Left ventricle myocardium superior (tissue), 1 donor: ENCODE results near the gene ANKUB1. TPM values are rescaled to one million over a fixed set of nuclear protein-coding genes. Genes with fewer than 3 reads are reported as not detected.

ENCODE experiments used
- ATAC-seq: fragments of 200-7000 bp; cut with Tn5 transposase; one replicate; pipeline ENCODE4 v1.9.1; 2020; ENCODE audit warnings: mild to moderate bottlenecking, moderate library complexity
- DNase-seq: peaks from one replicate; pipeline ENCODE4 v3.0.0-alpha.2; 2020
- intact Hi-C: fragments of 100-400 bp; cut with micrococcal nuclease; formaldehyde crosslinking; loops from one replicate; pipeline ENCODE4 v1.11.0; 2022
- total RNA-seq: library from RNA; stranded (reverse); fragmentation: NEBNext Ultra II Directional; extraction: Animal tissue kit (Norgen Biotek cat#: 25700); gene quantifications from one replicate; pipeline ENCODE4 v1.2.1, GENCODE V29; 2021
- donor health status: DM: no; HTN: yes; CAD: no; lungs with severe emphysema.

Gene ANKUB1
- total RNA-seq, 1 donor from 2014 or later, result not detected

DNA sequence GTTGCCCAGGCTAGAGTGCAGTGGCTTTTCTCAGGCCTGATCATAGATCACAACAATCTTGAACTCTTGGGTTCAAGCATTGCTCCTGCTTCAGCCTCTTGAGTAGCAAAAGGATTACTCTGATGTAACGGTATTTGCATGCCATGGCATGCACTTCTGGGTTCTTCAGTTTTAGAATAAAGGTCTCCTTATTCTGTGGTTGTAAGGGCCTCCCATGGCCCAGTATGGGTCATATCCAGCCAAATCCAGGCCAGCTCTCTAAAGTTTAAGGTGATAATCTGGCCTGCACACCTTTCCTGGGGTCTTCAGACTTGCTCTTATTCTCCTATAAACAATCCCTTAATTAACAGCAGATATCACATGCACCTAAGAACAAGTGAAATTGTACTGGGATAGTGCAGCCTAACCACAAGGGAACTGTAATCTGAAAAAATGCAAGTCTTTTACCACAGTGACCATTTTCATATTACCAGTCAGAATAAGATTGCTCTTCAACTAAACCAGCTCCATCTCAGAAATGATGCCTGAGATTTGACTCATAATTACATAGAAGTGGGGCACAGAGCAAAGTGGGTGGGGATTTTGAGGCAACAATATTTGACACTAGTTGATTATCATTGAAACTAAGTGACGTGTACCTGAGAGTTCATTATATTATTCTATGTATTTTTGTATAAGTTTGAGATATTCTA, 65.5 kb downstream of the ANKUB1 start:
- ATAC-seq (no peak), DNase-seq (no peak)
- intact Hi-C loops, result no loop called here

DNA sequence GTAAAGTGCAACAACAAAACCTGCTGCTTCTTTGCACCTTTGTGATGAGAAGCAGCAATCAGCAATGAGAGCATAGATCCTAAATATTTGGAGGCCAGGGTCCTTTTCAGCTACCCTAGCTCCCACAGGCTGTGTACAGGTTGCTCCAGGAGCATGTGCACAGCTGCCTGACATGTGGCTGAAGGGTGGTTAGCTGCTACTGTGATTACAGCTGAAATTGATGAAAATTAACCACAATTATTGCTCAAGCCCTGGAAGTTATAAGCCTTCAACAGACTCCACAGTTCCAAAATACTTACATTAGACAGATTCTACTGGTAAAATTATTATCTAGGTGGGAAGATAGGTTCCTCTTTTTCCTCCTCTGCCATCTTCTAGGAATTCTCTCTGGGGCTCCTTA, 68.6 kb downstream of the ANKUB1 start:
- ATAC-seq, result no peak
- intact Hi-C loops, result no loop called here
- DNase-seq, result no peak

DNA sequence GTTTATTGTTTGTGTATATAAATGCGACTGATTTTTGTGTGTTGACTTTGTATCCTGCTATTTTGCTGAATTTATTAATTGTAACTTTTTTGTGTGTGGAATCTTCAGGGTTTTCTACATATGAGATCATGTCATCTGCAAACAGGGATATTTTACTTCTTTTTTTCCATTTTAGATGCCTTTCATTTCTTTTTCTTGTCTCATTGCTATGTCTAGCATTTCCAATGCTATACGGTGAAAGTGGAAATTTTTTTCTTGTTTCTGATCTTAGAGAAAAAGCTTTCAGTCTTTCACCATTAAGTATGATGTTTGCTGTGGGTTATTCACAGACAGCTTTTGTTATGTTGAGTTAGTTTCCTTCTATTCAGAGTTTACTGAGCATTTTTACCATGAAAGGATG, 71.4 kb downstream of the ANKUB1 start:
- intact Hi-C loops, result no loop called here
- ATAC-seq (no peak), DNase-seq (no peak)

DNA sequence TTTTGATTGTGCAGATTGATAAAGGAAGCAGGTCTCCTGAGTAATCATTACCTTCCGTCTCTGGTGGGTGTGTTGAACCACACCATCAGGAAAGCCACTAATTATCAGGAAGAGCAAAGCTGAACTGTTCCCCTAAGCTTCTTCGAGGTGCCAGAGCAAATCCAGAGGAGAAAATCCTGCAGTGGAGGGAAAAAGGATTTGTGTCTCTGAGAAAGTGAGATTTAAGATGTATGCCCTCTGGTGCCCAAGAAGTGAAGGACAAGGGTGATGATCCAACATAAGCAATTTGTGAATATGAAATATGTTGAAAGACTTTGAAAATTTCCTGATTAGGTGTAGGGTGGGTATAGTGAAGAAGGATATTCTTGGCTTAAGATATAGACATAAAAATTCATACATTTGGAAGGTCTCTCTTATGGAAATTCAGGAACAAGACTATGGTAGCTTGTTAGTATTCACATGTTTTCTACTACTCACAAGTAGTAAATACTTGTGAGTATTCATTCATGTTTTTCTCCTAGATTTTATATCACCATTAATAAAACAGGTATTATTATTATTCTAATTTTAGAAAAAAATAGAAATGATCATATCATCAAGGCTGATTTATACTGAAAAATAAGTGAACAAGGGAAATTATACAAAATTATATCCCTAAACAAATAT, 74.8 kb downstream of the ANKUB1 start:
- ATAC-seq (peak; percentile 52), DNase-seq (no peak)
- intact Hi-C loops, result loop anchor here (2.0 to 10.0 kb wide), 3 partner anchors 53 to 205 kb away; no protein-coding TSS in a partner anchor

DNA sequence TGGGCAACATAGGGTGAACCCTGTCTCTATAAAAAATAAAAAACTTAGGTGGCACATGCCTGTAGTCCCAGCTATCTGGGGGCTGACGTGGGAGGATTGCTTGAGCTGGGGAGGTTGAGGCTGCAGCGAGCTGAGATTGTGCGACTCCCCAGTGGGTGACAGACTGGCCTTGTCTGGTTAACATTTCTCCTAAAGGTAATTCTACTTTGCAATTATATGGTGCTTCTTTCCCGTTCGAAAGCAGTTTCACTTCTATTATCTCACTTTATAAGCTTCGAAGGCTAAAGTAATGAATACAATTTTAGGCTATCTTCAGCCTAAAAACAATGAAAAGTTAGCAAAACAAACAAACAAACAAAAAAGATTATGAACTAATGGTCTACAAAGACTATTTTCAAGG, 75.4 kb downstream of the ANKUB1 start:
- ATAC-seq, result no peak
- intact Hi-C loops, result loop anchor here (2.0 to 10.0 kb wide), 3 partner anchors 52 to 204 kb away; no protein-coding TSS in a partner anchor
- DNase-seq, result no peak

DNA sequence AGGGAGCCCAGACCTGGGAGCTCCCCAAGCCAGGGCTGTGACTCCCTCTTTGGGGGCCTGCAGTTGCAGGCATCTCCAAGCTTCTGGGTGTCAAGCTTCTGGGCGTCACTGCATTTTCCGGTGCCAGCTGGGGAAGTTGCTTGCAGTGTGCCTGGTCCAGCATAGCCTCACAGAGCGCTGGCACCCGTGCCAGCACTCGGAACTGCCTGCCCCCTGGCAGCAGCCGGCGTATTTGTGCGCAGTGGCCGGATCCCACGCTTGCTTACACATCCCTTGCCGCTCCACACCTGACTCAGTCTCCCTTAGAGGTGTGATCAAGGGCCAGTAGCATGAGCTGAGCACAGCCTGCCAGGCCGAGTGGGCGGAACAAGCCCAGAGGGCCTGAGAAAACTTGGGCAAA, 77.1 kb downstream of the ANKUB1 start:
- ATAC-seq (no peak), DNase-seq (no peak)
- intact Hi-C loops, result loop anchor here (5.0 to 10.0 kb wide), 2 partner anchors 50 to 183 kb away; no protein-coding TSS in a partner anchor

DNA sequence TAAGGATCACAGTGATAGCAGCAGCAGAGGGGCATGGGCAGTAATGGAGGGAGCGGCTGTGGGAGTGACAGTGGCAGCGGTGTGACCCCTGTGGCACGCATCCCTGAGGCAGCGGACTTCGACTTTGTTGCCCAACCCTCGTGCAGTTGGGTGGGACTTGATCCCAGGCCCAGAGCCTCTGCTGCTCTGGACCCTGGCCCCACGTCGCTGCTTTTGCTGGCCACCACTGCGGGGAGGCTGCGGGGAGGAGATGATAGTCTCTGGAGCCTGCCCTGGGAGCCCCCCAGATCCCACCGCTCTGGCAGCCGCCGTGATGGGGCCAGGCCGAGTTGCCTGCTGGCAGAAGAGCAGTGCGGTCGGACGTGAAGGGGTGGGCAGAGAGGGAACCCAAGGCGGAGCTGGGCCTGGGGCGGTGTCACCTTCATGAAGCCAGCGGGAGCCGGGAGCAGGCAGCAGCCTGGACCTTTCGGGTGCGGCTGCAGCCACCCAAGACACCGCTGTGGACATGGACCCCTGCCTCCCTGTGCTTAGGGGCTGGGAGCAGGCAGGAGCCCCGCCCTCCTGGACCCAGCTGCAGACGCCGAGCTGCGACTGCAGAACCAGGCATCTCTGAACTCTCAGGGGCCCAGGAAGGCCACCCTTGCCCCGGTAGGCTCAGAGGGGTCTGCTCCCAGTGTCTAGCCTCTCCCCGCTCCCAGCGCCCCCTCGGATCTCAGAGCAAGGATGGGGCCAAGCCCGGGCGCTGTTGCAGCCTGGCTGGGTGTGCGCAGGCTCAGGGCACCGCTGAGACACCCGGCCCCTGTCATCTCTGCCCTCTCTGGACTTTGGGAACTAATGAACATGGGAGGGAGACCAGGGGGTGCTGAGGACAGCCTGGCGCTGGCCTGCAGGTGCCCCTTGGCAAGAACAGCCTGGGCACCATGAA, 78.4 kb downstream of the ANKUB1 start:
- ATAC-seq (no peak), DNase-seq (no peak)
- intact Hi-C loops, result loop anchor here (10.0 kb wide), 1 partner anchor 49 kb away; no protein-coding TSS in a partner anchor

Other genes starting within 250 kb of the ANKUB1 start
- 40.0 TPM for gene WWTR1, start 134.5 kb downstream of the ANKUB1 start, total RNA-seq
- 16.8 TPM for gene COMMD2, start 40.1 kb downstream of the ANKUB1 start, total RNA-seq
- gene RNF13, start 20.7 kb upstream of the ANKUB1 start, total RNA-seq, result 51.2 TPM
- gene PFN2, start 178.3 kb upstream of the ANKUB1 start, total RNA-seq, result 71.8 TPM